Measurements from ENCODE around the gene PPP2R5E. TPM values are rescaled to one million over a fixed set of nuclear protein-coding genes. Genes with fewer than 3 reads are reported as not detected.

Gene PPP2R5E
- polyA plus RNA-seq, 4 donors, result 35.5 to 48.8 (median 40.8) TPM

DNA sequence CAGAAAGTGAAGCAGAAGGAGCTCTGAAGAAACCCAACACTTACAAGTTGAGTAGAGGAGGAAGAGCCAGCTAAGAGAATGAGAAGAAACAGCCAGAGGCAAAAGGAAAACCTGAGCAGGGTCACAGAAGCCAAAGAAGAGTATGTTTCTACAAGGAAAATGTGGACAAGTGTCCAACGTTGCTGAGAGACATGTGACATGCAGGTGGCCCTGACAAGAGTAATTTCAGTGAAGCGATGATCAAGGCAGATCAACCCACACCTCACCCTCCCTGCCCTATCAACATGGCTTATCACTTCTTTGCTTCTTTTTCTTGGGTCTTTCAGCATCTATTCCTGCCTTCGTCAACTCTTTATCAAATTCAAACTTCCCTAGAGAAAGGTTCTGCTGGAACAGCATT, 68.3 kb downstream of the PPP2R5E start:
- no peak for DNase-seq (ENCODE audit: low read depth in 4 of 4, low spot score in 3 of 4)

DNA sequence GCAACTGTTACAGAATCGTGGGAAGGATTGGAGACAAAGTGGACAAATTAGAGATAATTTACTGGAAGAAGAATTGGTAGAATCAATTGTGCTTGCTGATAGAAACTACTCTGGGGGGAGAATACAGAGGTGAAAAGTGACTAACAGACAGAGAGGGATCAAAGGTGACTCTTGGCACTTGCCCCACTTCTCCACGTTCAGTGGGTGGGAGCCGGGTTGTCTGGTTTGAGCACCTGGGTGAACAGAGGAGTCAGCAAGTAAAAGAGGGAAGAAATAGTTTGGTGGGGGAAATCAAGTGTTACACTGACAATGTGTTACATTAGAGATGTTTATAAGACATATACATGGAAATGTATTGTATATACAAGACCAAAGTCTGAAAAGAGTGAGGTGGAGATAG, 69.1 kb downstream of the PPP2R5E start:
- no peak for DNase-seq (ENCODE audit: low read depth in 4 of 4, low spot score in 3 of 4)

DNA sequence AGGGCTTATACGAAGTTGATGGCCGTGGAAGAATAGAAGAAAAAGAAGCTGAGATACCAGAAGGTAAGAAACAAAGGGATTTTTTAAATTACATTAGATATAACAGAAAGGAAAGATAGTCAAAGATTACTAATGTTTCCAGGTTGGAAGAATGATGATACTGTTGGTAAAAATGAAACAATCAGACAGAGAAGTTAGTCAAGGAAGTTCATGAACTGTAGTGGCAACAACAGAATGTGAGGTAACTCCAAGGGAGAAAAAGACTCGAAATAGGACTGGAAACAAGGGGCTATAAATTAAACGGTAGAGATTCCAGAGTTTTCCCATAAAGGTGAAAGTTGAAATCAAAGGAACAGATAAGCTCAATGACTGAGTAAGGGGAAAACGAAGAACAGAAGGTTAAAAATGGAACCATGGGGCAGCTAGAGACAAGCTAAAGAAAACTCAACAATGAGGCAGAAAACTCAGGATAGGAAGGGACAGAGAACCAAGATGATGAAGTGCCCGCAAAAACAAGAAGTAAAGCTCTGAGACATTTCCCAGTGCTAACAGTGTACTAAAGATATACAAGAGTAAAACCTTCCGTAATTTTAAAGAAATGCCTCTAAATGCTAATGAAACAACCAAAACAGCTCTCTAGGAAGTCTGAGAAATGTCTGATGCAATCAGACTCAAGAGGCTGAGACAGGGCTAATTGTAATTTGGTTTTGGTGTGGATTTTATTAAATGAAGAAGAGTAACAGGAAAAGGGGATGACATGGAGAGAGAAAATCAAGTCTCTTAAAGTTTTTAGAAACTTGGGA, 70.0 kb downstream of the PPP2R5E start:
- no peak for DNase-seq (ENCODE audit: low read depth in 4 of 4, low spot score in 3 of 4)

DNA sequence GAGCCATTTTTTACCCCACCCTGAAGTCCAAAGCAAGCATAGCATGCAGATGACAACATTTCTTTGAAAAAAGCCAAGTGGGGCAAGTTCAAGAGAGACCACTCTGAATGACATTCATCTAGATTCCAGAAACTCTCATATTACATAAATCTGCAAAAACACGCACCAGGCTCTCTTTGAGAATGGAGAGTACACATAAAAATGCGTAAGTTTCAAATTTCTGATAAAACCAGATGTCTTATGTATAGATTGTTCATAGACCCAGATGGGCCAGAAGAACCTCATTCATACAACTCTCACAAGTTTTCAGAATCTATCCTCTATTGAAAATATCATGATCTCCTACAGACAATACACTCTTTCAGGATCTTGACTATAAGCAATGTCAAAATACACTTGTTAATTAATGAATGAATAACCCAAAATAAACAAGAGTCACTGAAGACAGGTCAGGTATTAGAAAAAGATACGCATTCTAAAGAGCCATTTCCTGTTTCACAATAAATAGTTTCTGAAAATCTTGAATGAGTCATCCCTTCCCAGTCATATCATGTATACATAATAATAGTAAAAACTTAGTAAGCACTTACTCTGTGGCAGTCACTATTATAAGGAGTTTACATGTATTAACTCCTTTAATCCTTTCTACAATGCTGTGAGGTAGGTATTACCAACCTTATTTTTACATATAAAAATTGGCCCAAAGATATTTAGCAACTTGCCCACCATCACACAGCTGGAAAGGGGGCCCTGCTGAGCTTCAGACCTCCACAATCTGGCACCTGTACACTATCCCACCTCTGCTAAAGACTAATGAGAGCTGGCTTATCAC, 72.0 kb downstream of the PPP2R5E start:
- DNase-seq (ENCODE audit: low read depth in 4 of 4, low spot score in 3 of 4), result no peak

DNA sequence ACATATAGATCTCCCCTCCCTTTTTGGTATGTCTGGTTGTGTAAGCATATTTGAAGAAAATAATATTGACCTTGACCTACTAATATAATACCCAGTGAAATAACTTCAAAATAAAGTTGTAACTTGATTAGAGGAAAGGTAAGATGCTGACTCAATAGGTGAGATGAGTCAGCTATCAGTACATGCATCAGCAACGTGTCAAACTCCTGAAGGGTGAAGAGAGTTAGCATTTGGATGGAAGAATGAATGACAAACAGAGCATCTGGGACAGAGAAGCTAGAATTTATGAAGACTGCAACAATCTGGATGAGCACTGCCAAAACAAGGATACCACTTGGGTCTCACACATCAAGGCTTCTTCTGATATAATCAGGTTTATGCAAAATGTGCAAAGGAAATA, 74.9 kb downstream of the PPP2R5E start:
- DNase-seq (ENCODE audit: low read depth in 4 of 4, low spot score in 3 of 4), result no peak

DNA sequence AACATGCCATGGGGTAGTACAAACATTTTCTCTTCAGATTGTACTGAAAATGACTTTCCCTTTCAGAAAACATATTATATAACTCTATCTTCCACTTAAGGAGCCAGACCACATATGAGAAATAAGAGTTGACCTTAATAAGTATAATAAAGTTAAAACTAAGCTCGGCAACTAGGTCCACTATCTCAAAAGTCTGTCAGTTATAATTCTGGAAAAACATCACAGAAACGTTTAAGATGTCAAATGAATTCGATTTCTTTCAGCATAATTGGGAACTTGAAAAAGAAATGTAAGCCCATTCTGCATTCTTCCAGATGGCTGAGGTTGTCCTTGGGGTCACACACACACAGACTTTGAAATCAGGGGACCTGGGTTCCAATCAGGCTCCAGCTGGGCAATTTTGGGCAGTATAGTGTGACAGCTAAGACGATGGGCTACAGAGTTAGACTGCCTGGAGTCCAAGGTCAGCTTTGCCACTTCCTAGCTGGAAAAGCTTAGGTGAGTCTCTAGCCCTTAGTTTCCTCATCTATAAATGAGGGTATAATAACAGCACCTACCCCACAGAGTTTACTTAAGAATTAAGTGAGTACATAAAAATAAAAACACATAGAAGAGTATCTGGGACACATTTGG, 75.6 kb downstream of the PPP2R5E start:
- no peak for DNase-seq (ENCODE audit: low read depth in 4 of 4, low spot score in 3 of 4)

DNA sequence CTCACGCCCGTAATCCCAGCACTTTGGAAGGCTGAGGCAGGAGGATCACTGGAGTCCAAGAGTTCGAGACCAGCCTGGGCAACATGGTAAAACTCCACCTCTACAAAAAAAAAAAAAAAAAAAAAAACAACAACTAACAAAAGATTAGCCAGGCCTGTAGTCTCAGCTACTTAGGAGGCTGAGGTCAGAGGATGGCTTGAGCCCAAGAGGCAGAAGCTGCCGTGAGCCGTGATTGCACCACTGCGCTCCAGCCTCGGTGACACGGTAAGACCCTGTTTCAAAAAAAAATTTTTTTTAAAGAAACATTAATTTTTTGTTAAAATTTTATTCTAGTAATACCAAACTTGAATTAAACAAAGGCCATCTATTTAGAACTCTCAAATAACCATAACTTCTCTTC, 77.8 kb downstream of the PPP2R5E start:
- DNase-seq (ENCODE audit: low read depth in 4 of 4, low spot score in 3 of 4), result no peak

DNA sequence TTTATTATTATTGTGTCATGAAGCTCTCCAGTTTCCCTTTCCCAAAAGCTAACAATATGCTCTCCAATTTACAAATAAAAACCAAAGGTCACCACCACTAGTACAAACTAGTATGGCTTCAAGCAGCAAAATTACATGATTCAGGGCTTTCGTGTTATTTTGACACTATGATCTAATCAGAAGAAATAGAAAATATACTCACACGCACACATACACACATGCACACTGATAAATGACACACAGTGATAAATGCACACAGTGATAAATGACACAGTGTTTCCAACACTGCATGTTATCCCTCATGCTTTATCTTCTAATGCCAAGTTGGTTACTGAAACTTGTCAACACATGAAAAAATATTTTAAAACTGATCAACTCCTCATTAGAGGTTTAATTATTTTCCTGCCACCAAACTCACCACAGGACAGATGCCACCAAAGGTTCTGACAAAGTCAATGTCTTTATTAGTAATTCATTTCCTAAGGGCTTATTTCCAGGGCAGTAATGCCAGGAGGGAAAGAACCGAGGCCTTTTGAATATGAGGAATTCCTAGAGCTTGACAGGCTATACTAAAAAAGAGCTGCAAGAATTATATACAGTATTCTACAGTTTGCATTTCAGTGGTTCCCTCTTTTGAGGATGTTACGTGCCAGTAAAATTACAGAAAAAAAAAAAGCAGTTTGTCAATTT, 82.4 kb downstream of the PPP2R5E start:
- DNase-seq (ENCODE audit: low read depth in 4 of 4, low spot score in 3 of 4), result no peak

DNA sequence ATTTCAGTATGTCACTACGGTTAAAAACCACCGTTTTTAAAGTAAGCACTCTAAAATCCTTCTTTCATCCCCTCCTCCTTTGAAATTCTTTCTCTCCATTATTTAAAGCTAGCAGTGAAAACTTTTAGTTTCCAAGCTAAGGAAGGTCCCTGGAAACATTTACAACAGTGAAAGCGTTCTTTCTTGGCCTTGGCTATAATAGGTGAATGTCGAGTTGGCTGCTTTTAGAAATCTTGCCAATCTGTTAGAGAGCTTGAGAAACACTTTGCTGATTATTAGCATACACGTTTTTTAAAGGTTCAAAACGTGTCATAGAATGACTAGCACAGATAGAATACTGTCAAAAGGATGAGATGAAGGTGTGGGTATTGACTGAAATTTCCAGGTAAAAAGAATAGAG, 83.4 kb downstream of the PPP2R5E start:
- DNase-seq (ENCODE audit: low read depth in 4 of 4, low spot score in 3 of 4), result no peak

DNA sequence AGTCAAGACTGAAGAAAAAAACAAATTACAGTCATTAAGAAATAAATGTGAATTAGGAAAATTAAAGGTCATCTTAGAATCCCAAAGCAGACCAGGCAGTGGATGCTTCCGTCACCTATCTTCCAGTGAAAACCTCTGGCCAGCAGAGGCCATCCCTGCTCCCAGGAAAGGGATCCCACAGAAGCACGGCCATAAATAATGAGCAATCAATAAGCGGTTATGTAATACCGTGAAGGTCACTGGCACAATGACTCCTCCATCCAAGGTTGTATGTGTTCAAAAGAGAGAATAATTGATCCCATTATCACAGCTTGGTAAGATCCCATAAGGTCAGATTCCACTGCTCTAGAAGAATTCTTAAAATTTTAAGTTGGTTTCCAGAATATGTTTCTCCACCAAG, 85.7 kb downstream of the PPP2R5E start:
- DNase-seq (ENCODE audit: low read depth in 4 of 4, low spot score in 3 of 4), result no peak

DNA sequence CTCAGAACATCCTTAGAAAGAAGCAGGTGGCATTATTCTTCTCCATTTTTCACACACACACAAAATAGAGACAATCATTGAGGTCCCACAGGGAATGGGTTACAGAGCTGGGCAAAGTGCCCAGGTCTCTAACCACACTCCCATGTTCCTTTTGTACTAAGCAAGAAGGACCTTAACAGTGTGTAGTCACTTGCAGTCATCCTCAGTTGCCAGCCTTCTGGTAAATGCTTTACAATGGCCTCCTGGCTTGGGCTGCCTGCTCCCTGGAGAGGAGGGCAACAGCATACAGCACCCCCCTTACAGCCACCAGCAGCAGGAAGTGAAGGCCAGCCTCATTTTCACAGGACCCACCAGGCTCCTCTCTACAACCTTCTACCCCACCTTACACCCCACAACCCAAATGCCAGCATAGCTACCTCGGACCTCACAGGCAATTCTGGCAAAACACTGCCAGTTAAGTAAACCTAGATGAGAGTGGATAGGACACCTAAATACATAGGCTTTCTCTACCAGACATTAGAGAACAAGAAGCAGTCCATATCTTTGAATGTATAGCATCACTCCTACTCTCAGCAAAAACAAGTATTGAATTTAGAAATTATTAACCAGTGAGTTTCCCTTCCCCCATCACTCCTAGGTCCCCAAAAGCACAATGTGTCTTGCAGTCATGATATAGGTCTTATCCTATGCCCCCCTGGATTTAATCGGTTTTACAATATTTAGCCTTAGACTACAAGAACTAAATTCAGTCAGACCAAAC, 88.1 kb downstream of the PPP2R5E start:
- DNase-seq (ENCODE audit: low read depth in 4 of 4, low spot score in 3 of 4), result no peak

DNA sequence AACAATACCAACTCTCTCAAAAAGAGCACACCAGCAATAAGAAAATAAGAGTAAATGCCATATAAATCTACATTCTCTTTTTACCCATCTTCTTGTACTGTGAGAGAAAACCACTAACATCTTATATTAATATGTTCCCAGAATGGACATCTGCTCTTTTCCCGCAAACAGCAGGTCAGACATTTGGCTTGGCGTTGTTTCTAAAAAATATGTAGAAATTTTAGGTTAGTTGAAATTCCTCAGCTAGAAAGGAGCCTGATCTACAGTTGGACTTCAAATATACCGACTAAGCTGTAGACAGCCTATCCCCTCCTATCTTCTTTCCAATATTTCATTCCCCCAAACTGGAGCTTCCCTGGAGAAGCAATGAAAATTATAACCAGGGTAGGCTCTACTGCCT, 88.7 kb downstream of the PPP2R5E start:
- DNase-seq (ENCODE audit: low read depth in 4 of 4, low spot score in 3 of 4), result no peak

DNA sequence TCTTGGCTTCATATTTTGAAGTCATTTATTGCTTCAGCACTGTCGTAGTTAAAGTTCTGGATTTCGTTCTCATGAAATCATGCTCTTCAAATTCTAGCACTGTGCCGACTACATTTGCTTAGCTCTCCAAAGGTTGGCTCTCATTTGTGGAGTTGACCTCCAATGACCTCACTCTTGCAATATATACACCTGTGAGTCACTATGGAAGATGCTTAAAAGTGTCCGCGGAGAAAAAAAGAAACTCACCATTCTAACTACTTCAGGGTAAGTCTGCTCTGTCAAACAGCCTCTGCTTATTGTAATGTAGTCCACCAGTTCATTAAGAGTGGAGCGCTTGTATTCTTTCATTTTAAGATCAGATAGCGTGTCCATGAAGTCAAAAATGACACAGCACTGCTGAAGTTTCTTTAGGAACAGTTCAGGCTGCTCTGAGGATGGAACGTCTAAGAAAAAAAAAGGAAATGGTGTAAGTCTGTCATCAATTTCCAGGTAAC, 89.7 kb downstream of the PPP2R5E start:
- no peak for DNase-seq (ENCODE audit: low read depth in 4 of 4, low spot score in 3 of 4)

DNA sequence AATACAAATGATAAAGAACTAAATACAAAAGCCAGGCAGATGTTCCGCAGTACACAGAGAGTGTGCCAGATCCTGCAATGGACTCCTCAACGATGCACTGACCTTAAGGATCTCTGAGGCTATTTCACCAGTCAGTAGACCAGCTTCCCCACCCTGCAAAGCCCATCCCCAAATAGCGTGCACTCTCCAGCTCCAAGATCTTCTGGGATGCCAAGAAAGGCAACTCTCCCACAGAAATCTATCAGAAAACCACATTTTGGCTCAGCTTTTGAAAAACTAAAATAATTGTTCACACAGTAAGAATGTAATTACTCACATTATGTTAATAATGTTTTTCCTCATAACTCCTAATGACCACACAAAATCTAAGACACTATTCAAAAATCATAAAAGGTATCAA, 90.4 kb downstream of the PPP2R5E start:
- no peak for DNase-seq (ENCODE audit: low read depth in 4 of 4, low spot score in 3 of 4)

DNA sequence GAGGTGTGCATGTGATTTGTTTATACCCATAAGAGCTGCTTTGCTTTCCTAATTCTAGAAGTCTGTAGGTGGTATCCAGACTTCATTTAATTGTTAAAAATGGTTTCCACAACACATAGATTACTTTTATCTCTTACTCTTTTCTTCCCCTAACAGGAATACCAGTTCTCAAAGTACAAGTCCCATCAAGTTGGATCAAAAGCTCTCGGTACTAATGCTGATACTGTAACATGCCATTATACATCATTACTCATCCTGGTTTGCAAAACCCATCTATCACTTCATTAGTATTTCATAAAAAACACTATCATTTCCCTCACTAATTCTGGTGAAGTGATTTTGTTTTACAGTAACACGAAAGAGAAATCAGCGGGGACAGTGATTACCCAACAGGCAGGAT, 94.3 kb downstream of the PPP2R5E start:
- DNase-seq (ENCODE audit: low read depth in 4 of 4, low spot score in 3 of 4), result no peak

DNA sequence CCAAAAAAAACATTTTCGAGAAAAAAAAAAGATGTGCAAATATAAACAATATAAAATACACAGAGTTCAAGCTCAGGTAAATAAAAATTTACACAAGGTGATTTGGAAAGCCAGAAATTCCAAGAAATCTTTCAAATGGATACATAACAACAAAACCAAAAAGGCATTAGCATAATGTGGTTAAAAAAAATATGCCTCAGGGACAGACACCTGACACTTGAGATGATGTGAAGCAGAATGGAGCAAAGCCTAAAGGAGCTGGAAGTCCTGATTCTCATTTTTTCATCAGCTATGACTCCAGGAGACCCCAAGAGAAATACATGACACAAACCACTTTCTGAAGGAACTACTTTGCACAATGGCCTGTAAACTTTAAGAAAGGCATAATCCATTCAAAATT, 98.6 kb downstream of the PPP2R5E start:
- no peak for DNase-seq (ENCODE audit: low read depth in 4 of 4, low spot score in 3 of 4)

DNA sequence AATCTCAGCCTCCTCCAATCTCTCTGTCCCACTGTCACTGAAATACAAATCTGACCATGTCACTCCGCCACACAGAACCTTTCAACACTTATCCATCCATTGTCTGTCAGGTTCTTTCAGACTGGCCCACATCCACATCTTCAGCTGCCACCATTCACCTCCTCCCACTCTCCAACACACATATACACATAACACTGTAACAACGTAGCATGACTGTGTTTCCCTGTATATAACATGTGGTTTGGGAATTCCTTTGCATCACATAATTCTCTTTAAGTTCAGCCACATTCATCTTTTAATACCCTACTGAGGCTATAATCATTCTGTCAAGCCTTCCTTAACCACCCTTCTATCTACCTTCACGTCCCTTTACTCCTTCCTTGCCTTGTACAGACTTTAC, 99.2 kb downstream of the PPP2R5E start:
- DNase-seq (ENCODE audit: low read depth in 4 of 4, low spot score in 3 of 4), result no peak

DNA sequence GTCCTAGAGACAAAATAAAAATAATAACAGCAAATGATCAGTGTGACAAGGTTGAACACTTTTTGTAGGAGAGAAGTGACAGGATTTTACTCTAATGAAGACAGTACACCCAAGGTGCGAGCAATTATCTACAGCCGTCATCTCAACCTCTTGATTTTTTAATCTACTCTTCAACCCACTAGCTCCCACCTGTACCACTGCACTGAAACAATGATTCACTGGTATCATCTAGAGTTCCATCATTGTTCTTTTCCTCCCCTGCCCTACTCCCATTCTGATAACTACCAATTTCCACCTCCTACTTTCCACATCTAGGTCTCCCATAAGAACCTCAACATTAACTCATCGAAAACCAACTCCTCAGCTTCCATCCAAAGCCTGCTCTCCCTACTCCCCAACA, 99.8 kb downstream of the PPP2R5E start:
- no peak for DNase-seq (ENCODE audit: low read depth in 4 of 4, low spot score in 3 of 4)

DNA sequence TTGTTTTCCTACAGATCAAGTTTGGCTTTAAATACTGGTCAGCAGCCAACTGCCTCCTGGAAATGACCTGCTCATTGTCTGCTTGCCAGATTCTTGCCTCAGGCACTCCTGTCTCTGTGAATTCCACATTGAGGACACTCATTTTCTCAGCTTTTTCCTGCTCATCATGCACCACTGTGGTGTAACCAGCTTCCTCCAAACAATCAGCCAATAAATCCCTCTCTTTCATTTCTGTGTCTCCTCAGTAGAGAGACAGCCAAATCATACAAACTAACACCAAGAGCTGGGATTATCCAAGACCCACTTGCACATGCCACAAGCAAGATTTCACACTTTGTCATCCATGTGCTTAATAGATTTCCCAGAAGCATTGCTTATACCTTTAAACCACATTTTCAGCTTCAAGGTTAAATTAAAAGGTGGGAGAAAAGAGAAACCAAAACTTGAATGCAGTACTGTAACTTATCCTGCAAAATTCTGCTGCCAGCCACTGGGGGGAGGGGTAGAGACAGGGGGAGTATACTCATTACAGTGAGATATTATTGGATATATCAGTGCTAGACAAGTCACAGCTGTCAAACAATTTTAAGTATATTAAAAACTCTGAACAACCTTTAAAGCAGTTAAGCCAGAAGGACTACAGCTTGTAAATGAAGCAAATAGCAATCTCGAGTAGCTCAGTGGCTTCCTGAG, 105.0 kb downstream of the PPP2R5E start:
- DNase-seq (ENCODE audit: low read depth in 4 of 4, low spot score in 3 of 4), result peak in 1 of 4 donors; percentile 29

All from left renal pelvis (tissue), 4 donors.